ENCODE results near the gene CCDC40. TPM values are rescaled to one million over a fixed set of nuclear protein-coding genes. Genes with fewer than 3 reads are reported as not detected.

Gene CCDC40
- total and polyA plus RNA-seq, 2 donors (not counting 1 experiment from before 2014, with no cell fraction given): 0.63 to 3.2 TPM

GRCh38 chr17:80007939-80008338 is 28.5 kb upstream of the CCDC40 start:
- no peak for ATAC-seq (ENCODE audit: low read depth)
- no peak overlapping the region for H3K4me2 ChIP-seq (replicated peaks; ENCODE audit: low read depth, low read length, poor library complexity, severe bottlenecking)
- no peak for DNase-seq
- H3K4me1 ChIP-seq (ENCODE audit: control insufficient read depth in 2 of 2, insufficient read depth in 2 of 2, low read length in 2 of 2): peaks cover 3 to 11% of the 10 kb centered on the region in 2 donors
- no peaks in the 10 kb centered on the region for H3K9me3 Mint-ChIP-seq (ENCODE audit: insufficient read depth)
- TF ChIP-seq CTCF (IDR thresholded peaks at IDR 0.05): no peak
- no peak for TF ChIP-seq EZH2 (IDR thresholded peaks at IDR 0.05; ENCODE audit: borderline replicate concordance, insufficient read depth, low read depth, low read length, poor library complexity, severe bottlenecking)
- H3K4me3 ChIP-seq (ENCODE audit: control extremely low read depth in 1 of 5, extremely low read depth in 1 of 5, insufficient read depth in 1 of 5, low read depth in 2 of 5, low read length in 4 of 5): no peak overlapping the region
- H3K27me3 Mint-ChIP-seq: no peaks in the 10 kb centered on the region
- no peak overlapping the region for H3K27ac Mint-ChIP-seq
- H3K79me2 ChIP-seq (ENCODE audit: control insufficient read depth, insufficient read depth, low read length): no peaks in the 10 kb centered on the region
- H3K9ac ChIP-seq (ENCODE audit: low read length): no peak overlapping the region
- H3K27me3 ChIP-seq (replicated peaks in 1 of 4; ENCODE audit: control extremely low read depth in 1 of 4, control insufficient read depth in 3 of 4, insufficient read depth in 4 of 4, low read length in 3 of 4): no peaks in the 10 kb centered on the region
- H3K36me3 ChIP-seq (replicated peaks in 1 of 2; ENCODE audit: control extremely low read depth in 1 of 2, control insufficient read depth in 1 of 2, extremely low read depth in 1 of 2, insufficient read depth in 2 of 2, low read length in 1 of 2): no peaks in the 10 kb centered on the region
- no peaks in the 10 kb centered on the region for H4K20me1 ChIP-seq (ENCODE audit: control insufficient read depth, insufficient read depth, low read length, poor library complexity, severe bottlenecking)
- H3K4me1 Mint-ChIP-seq: peaks cover 9% of the 10 kb centered on the region
- CTCF ChIA-PET: interaction anchor here (0.8 to 3.3 kb wide), 20 partner anchors 9 to 282 kb away, joined by 3 to 20 read pairs (median 5); partner anchors contain the start of gene GAA
- no peaks in the 10 kb centered on the region for H3K9me3 ChIP-seq (ENCODE audit: control extremely low read depth in 1 of 3, control insufficient read depth in 2 of 3, insufficient read depth in 1 of 3, low read length in 2 of 3)
- 85% methylated on average over 8 of the region's 10 CpGs for WGBS (ENCODE audit: insufficient coverage)
- H3K27ac ChIP-seq (ENCODE audit: low read length in 2 of 2): no peak overlapping the region
- POLR2A ChIA-PET: interaction anchor here (0.7 kb wide), 1 partner anchor 10 kb away, joined by 6 read pairs; no protein-coding TSS in a partner anchor
- intact Hi-C loops (cut with micrococcal nuclease): loop anchor here (5.0 kb wide), 2 partner anchors 74 to 94 kb away; partner anchors contain the start of gene GAA
- H2AFZ ChIP-seq (ENCODE audit: insufficient read depth, low read depth, low read length, poor library complexity, severe bottlenecking): no peak overlapping the region
- H3K4me3 Mint-ChIP-seq: no peak overlapping the region

GRCh38 chr17:80008383-80008840 is 28.0 kb upstream of the CCDC40 start:
- H3K27me3 ChIP-seq (replicated peaks in 1 of 4; ENCODE audit: control extremely low read depth in 1 of 4, control insufficient read depth in 3 of 4, insufficient read depth in 4 of 4, low read length in 3 of 4): no peaks in the 10 kb centered on the region

More at GRCh38 chr17:80008383-80008840, 28.0 kb upstream of the CCDC40 start:
- 17% methylated on average over 16 of the region's 17 CpGs for WGBS (ENCODE audit: insufficient coverage)
- no peaks in the 10 kb centered on the region for H4K20me1 ChIP-seq (ENCODE audit: control insufficient read depth, insufficient read depth, low read length, poor library complexity, severe bottlenecking)
- H3K79me2 ChIP-seq (ENCODE audit: control insufficient read depth, insufficient read depth, low read length): no peaks in the 10 kb centered on the region
- H3K36me3 ChIP-seq (replicated peaks in 1 of 2; ENCODE audit: control extremely low read depth in 1 of 2, control insufficient read depth in 1 of 2, extremely low read depth in 1 of 2, insufficient read depth in 2 of 2, low read length in 1 of 2): no peaks in the 10 kb centered on the region
- H2AFZ ChIP-seq (ENCODE audit: insufficient read depth, low read depth, low read length, poor library complexity, severe bottlenecking): no peak overlapping the region
- H3K4me1 Mint-ChIP-seq: peaks cover 9% of the 10 kb centered on the region
- H3K9me3 Mint-ChIP-seq (ENCODE audit: insufficient read depth): no peaks in the 10 kb centered on the region
- DNase-seq (peak; percentile 83), ATAC-seq (ENCODE audit: low read depth) (peak; percentile 88)
- H3K4me1 ChIP-seq (ENCODE audit: control insufficient read depth in 2 of 2, insufficient read depth in 2 of 2, low read length in 2 of 2): peaks cover 3 to 11% of the 10 kb centered on the region in 2 donors
- TF ChIP-seq EZH2 (IDR thresholded peaks at IDR 0.05; ENCODE audit: borderline replicate concordance, insufficient read depth, low read depth, low read length, poor library complexity, severe bottlenecking): no peak
- peak; percentile 94 for TF ChIP-seq CTCF (IDR thresholded peaks at IDR 0.05)
- H3K27me3 Mint-ChIP-seq: no peaks in the 10 kb centered on the region
- CTCF ChIA-PET: interaction anchor here (0.6 to 3.3 kb wide), 24 partner anchors 9 to 282 kb away, joined by 3 to 20 read pairs (median 4); partner anchors contain the start of genes CBX8 and GAA
- no peak overlapping the region for H3K9ac ChIP-seq (ENCODE audit: low read length)
- POLR2A ChIA-PET: interaction anchor here (0.5 to 0.7 kb wide), 3 partner anchors 10 to 1387 kb away, joined by 4 to 6 read pairs (median 4); partner anchors contain the start of gene BAHCC1
- H3K4me3 ChIP-seq (ENCODE audit: control extremely low read depth in 1 of 5, extremely low read depth in 1 of 5, insufficient read depth in 1 of 5, low read depth in 2 of 5, low read length in 4 of 5): no peak overlapping the region
- peak overlapping the region; percentile 36 for H3K4me2 ChIP-seq (replicated peaks; ENCODE audit: low read depth, low read length, poor library complexity, severe bottlenecking)
- intact Hi-C loops (cut with micrococcal nuclease): loop anchor here (5.0 kb wide), 2 partner anchors 74 to 94 kb away; partner anchors contain the start of gene GAA
- H3K27ac Mint-ChIP-seq: no peak overlapping the region
- H3K4me3 Mint-ChIP-seq: no peak overlapping the region
- no peak overlapping the region for H3K27ac ChIP-seq (ENCODE audit: low read length in 2 of 2)
- H3K9me3 ChIP-seq (ENCODE audit: control extremely low read depth in 1 of 3, control insufficient read depth in 2 of 3, insufficient read depth in 1 of 3, low read length in 2 of 3): no peaks in the 10 kb centered on the region

Measured in B cell (primary cell).